H54 (cell line): Measurements from ENCODE around the gene PNKP.

Source experiments
- DNase-seq: peaks from one replicate; pipeline ENCODE4 v3.0.0; 2011; ENCODE audit warnings: low spot score, mixed read lengths; ENCODE audit not compliant: insufficient read length
- FAIRE-seq: peaks from 3 replicates; lab custom pipeline; 2011; peaks lifted over from hg19 to GRCh38; lab: Jason Lieb, UNC
- POLR2A ChIP-seq: IDR thresholded peaks from 2 replicates; pipeline ENCODE4 v1.6.1; 2011; ENCODE audit warnings: low read depth, mild to moderate bottlenecking, low read length

Gene PNKP

GRCh38 chr19:49895566-49896297 is 28.4 kb upstream of the PNKP start:
- 0 out of 2 replicates have a peak, but pooled peaks have one; percentile 9 for TF ChIP-seq POLR2A
- no peak for DNase-seq
- no peak for FAIRE-seq

GRCh38 chr19:49894879-49895565 is 27.6 kb upstream of the PNKP start:
- FAIRE-seq (no peak), DNase-seq (no peak)
- no peak for TF ChIP-seq POLR2A

- DNase-seq, result no peak
- TF ChIP-seq POLR2A, result no peak
- FAIRE-seq, result no peak
Measured at GRCh38 chr19:49894011-49894664, 26.8 kb upstream of the PNKP start.

GRCh38 chr19:49892716-49893115 is 25.3 kb upstream of the PNKP start:
- no peak for TF ChIP-seq POLR2A
- no peak for FAIRE-seq
- DNase-seq, result no peak

- FAIRE-seq, result no peak
- DNase-seq, result no peak
- no peak for TF ChIP-seq POLR2A
Measured at GRCh38 chr19:49891393-49891792, 24.0 kb upstream of the PNKP start.

GRCh38 chr19:49890349-49891311 is 23.3 kb upstream of the PNKP start:
- no peak for FAIRE-seq
- TF ChIP-seq POLR2A, result no peak
- no peak for DNase-seq

GRCh38 chr19:49889687-49890348 is 22.4 kb upstream of the PNKP start:
- DNase-seq (no peak), FAIRE-seq (no peak)
- no peak for TF ChIP-seq POLR2A

- no peak for DNase-seq
- TF ChIP-seq POLR2A, result no peak
- no peak for FAIRE-seq
Measured at GRCh38 chr19:49889038-49889686, 21.8 kb upstream of the PNKP start.

GRCh38 chr19:49888510-49888824 is 21.1 kb upstream of the PNKP start:
- DNase-seq, result no peak
- no peak for TF ChIP-seq POLR2A
- no peak for FAIRE-seq

- DNase-seq (no peak), FAIRE-seq (no peak)
- no peak for TF ChIP-seq POLR2A
Measured at GRCh38 chr19:49887665-49888509, 20.5 kb upstream of the PNKP start.

- FAIRE-seq (no peak), DNase-seq (no peak)
- TF ChIP-seq POLR2A, result no peak
Measured at GRCh38 chr19:49887037-49887664, 19.8 kb upstream of the PNKP start.

GRCh38 chr19:49884760-49885159 is 17.4 kb upstream of the PNKP start:
- DNase-seq (no peak), FAIRE-seq (no peak)
- TF ChIP-seq POLR2A, result no peak
